OCI-LY1 (cell line): ENCODE measurements around the gene LAMB2.

Experiments
- H2AFZ ChIP-seq: fragments of 200-600 bp; sonication (generic), shearing (Covaris generic); 2 replicates; pipeline ENCODE4 v1.6.0; 2014; ENCODE audit warnings: antibody characterized with exemption, mild to moderate bottlenecking, low read length
- H3F3A ChIP-seq: fragments of 200-600 bp; sonication (generic), shearing (Covaris generic); 2 replicates; pipeline ENCODE4 v1.6.0; 2014; ENCODE audit warnings: mild to moderate bottlenecking, antibody characterized with exemption, low read length, moderate library complexity; ENCODE audit not compliant: insufficient read depth
- H3K27ac ChIP-seq: fragments of 200-600 bp; sonication (generic); 2 replicates; pipeline ENCODE4 v1.5.1; 2014; ENCODE audit warnings: low read length, mixed run types, mild to moderate bottlenecking, low read depth; ENCODE audit not compliant: poor library complexity, severe bottlenecking
- H3K27me3 ChIP-seq: fragments of 200-600 bp; sonication (generic); 2 replicates; pipeline ENCODE4 v1.6.0; 2014; ENCODE audit warnings: antibody characterized with exemption, mild to moderate bottlenecking, low read length, moderate library complexity; ENCODE audit not compliant: insufficient read depth
- H3K36me3 ChIP-seq: fragments of 200-600 bp; sonication (generic); 2 replicates; pipeline ENCODE4 v1.6.1; 2014; ENCODE audit warnings: mild to moderate bottlenecking, antibody characterized with exemption, low read length, moderate library complexity, mixed read lengths; ENCODE audit not compliant: insufficient read depth
- H3K4me1 ChIP-seq: fragments of 200-600 bp; sonication (generic); 2 replicates; pipeline ENCODE4 v1.5.1; 2014; ENCODE audit warnings: mild to moderate bottlenecking, low read length, moderate library complexity; ENCODE audit not compliant: insufficient read depth, severe bottlenecking
- H3K4me2 ChIP-seq: fragments of 200-600 bp; sonication (generic), shearing (Covaris generic); 2 replicates; pipeline ENCODE4 v1.6.1; 2014; ENCODE audit warnings: low read length
- H3K4me3 ChIP-seq: fragments of 200-600 bp; sonication (generic); 2 replicates; pipeline ENCODE4 v1.5.1; 2014; ENCODE audit warnings: low read length, low read depth, mild to moderate bottlenecking, mixed read lengths; ENCODE audit not compliant: poor library complexity, severe bottlenecking
- H3K79me2 ChIP-seq: fragments of 200-600 bp; shearing (Covaris generic); 2 replicates; pipeline ENCODE4 v1.6.1; 2016; ENCODE audit warnings: mixed run types, low read length, mixed read lengths; ENCODE audit not compliant: insufficient read depth
- H3K9ac ChIP-seq: fragments of 200-600 bp; sonication (generic), shearing (Covaris generic); 2 replicates; pipeline ENCODE4 v1.6.1; 2014; ENCODE audit warnings: mild to moderate bottlenecking, low read length, mixed read lengths
- H3K9me2 ChIP-seq: fragments of 200-600 bp; sonication (generic), shearing (Covaris generic); 2 replicates; pipeline ENCODE4 v1.6.1; 2014; ENCODE audit warnings: low read depth, mild to moderate bottlenecking, low read length, mixed read lengths
- H3K9me3 ChIP-seq: fragments of 200-600 bp; shearing (Covaris generic); 2 replicates; pipeline ENCODE4 v1.6.1; 2014; ENCODE audit warnings: low read length, mixed read lengths
- H4K20me1 ChIP-seq: fragments of 200-600 bp; sonication (generic), shearing (Covaris generic); 2 replicates; pipeline ENCODE4 v1.6.0; 2016; ENCODE audit warnings: mild to moderate bottlenecking, low read length; ENCODE audit not compliant: insufficient read depth
- EZH2 ChIP-seq: fragments of 200-600 bp; sonication (generic), shearing (Covaris generic); IDR thresholded peaks from 2 replicates; pipeline ENCODE4 v1.8.0; 2017; ENCODE audit warnings: borderline replicate concordance, mixed run types, mild to moderate bottlenecking, antibody characterized with exemption, low read length, moderate library complexity, mixed read lengths
- TF ChIP-seq, protein P1 (sequence below): fragments of 200-600 bp; sonication (generic), shearing (Covaris generic); IDR thresholded peaks from 2 replicates; pipeline ENCODE4 v1.5.1; 2017; ENCODE audit warnings: mild to moderate bottlenecking, antibody characterized with exemption, low read length, moderate library complexity, mixed read lengths

The LAMB2 gene

DNA sequence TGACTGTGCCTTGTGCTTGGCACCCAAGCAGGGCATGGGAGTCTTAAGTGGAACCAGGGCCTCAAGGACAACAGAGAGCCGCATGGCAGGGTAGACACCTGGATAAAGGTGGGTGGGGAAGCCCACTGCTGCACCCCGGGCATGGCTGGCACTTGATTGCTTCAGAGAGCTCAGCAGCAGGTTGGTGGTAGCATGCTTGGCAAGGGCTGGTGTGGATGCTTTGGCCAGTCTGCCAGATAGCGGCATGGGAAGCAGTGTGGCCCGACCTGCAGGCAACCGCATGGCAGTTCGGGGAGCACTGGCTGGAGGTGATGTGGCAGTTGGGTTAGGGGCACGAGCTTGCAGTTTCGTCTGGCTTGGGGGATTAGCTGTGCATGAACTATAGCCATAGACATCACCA lies 30.8 kb upstream of the LAMB2 start:
- Histone ChIP-seq H3K9me3 (no peaks in the 10 kb centered on the region), H2AFZ (no peak overlapping the region), H3K4me3 (no peak overlapping the region), H3K79me2 (peaks cover 10% of the 10 kb centered on the region), H3F3A (no peaks in the 10 kb centered on the region), H3K4me2 (no peak overlapping the region), H3K27ac (no peak overlapping the region), H3K4me1 (peaks cover 22% of the 10 kb centered on the region), H3K9ac (no peak overlapping the region), H3K9me2 (no peaks in the 10 kb centered on the region), H3K36me3 (peaks cover 34% of the 10 kb centered on the region), H3K27me3 (no peaks in the 10 kb centered on the region), H4K20me1 (no peaks in the 10 kb centered on the region)
- TF ChIP-seq, protein P1, sequence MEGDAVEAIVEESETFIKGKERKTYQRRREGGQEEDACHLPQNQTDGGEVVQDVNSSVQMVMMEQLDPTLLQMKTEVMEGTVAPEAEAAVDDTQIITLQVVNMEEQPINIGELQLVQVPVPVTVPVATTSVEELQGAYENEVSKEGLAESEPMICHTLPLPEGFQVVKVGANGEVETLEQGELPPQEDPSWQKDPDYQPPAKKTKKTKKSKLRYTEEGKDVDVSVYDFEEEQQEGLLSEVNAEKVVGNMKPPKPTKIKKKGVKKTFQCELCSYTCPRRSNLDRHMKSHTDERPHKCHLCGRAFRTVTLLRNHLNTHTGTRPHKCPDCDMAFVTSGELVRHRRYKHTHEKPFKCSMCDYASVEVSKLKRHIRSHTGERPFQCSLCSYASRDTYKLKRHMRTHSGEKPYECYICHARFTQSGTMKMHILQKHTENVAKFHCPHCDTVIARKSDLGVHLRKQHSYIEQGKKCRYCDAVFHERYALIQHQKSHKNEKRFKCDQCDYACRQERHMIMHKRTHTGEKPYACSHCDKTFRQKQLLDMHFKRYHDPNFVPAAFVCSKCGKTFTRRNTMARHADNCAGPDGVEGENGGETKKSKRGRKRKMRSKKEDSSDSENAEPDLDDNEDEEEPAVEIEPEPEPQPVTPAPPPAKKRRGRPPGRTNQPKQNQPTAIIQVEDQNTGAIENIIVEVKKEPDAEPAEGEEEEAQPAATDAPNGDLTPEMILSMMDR = no peak
- no peak for TF ChIP-seq EZH2

DNA sequence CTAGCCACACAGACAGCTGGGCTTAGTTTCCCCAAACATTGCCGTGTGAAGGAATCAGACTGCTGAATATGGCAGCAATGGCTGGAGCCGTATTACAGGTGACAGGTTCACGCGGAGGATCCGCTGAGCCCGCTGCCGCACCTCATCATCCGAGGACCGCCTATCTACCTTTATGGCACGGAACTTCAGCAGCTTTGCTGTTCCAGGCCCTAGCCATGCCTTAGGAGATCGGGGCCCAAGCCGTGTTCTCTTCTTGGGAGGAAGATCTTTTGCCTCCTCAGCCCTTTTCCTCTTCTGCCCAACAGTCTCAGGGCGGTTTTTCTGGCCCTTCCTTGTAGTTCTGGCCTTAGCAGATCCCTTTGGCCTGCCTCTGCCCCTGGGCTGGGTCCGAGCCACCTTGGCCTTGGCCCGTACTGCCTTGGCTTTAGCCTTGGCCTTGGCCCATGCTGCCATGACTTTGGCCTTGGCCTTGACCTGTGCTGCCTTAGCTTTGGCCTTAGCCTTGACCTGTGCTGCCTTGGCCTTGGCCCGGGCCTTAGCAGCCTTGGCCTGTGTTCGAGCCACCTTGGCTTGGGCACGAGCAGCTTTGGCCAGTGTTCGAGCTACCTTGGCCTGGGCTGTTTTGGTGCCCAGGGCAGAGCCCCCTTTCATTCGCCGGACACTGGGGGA lies 30.0 kb upstream of the LAMB2 start:
- no peak overlapping the region for H3K9ac ChIP-seq
- H3K79me2 ChIP-seq = peaks cover 10% of the 10 kb centered on the region
- H3K4me1 ChIP-seq = peaks cover 22% of the 10 kb centered on the region
- H3K4me3 ChIP-seq = no peak overlapping the region
- H3K27ac ChIP-seq = no peak overlapping the region
- no peaks in the 10 kb centered on the region for H3K9me3 ChIP-seq
- H2AFZ ChIP-seq = no peak overlapping the region
- H3K27me3 ChIP-seq = no peaks in the 10 kb centered on the region
- no peak for TF ChIP-seq EZH2
- H3K9me2 ChIP-seq = no peaks in the 10 kb centered on the region
- peaks cover 34% of the 10 kb centered on the region for H3K36me3 ChIP-seq
- no peaks in the 10 kb centered on the region for H3F3A ChIP-seq
- H3K4me2 ChIP-seq = no peak overlapping the region
- no peaks in the 10 kb centered on the region for H4K20me1 ChIP-seq

DNA sequence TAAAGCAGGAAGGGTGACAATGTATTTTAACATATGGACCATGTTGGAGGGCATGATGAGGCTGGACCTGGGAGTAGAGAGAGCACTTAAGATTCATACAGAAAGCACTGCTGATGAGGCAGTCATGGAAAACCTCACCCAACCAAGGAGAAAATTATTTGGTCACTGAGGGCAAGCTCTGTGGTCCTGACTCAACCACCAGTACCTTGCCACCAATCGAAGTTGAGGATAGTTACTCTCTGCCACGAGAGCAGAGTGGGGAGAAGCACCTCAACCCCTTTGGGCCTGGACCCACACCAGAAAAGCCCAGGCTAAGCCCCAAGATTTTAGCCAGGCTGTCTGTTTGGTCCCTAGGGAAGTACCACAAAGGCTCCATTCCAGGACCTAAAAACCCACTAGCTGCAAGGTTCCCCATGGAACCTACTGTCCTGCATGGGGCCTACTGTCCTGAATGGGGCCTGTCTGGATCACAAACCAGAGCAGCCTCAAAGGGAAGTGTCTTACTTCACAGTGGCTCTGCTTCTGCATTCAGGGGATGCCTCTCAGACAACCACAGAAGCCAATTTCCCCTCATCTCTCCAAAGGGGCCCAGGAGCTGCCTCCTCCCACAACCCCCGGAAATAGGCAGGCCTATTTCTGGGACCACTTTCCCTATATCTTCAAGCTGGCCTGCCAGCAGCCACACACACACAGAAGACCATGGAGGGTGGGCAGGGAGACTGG lies 29.1 kb upstream of the LAMB2 start:
- Histone ChIP-seq H4K20me1 (no peaks in the 10 kb centered on the region), H3K9me2 (no peaks in the 10 kb centered on the region), H3K79me2 (peaks cover 10% of the 10 kb centered on the region), H3K9me3 (no peaks in the 10 kb centered on the region), H3K4me3 (no peak overlapping the region), H3K27ac (no peak overlapping the region), H3F3A (no peaks in the 10 kb centered on the region), H2AFZ (no peak overlapping the region), H3K9ac (no peak overlapping the region), H3K36me3 (peaks cover 34% of the 10 kb centered on the region), H3K4me2 (no peak overlapping the region), H3K27me3 (no peaks in the 10 kb centered on the region), H3K4me1 (peaks cover 19% of the 10 kb centered on the region)
- TF ChIP-seq, protein P1 = no peak
- no peak for TF ChIP-seq EZH2

DNA sequence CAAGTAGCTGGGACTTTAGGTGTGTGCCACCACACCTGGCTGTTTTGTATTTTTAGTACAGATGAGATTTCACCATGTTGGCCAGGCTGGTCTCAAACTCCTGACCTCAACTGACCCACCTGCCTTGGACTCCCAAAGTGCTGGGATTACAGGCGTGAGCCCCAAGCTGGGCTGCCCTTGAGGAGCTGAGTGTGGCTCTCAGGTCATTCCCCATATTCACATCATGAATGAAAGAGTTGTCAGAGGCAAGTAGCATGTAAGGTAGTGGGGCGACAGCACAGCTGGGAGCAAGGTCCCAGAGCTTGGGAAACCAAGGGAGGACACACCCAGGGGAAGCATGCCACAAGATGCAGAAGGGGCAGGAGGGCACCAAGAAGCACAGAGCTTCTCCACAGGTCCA lies 28.3 kb upstream of the LAMB2 start:
- no peaks in the 10 kb centered on the region for H3K9me3 ChIP-seq
- H3K27me3 ChIP-seq = no peaks in the 10 kb centered on the region
- H3K9ac ChIP-seq = no peak overlapping the region
- no peak overlapping the region for H3K4me2 ChIP-seq
- no peaks in the 10 kb centered on the region for H3K9me2 ChIP-seq
- H3F3A ChIP-seq = no peaks in the 10 kb centered on the region
- no peaks in the 10 kb centered on the region for H4K20me1 ChIP-seq
- peaks cover 34% of the 10 kb centered on the region for H3K36me3 ChIP-seq
- no peak overlapping the region for H3K27ac ChIP-seq
- peaks cover 10% of the 10 kb centered on the region for H3K79me2 ChIP-seq
- peaks cover 12% of the 10 kb centered on the region for H3K4me1 ChIP-seq
- H2AFZ ChIP-seq = no peak overlapping the region
- no peak for TF ChIP-seq EZH2
- TF ChIP-seq, protein P1 = no peak
- H3K4me3 ChIP-seq = no peak overlapping the region
